Upper lobe of left lung (tissue), 6 donors: ENCODE measurements around the gene AXIN2. TPM values are rescaled to one million over a fixed set of nuclear protein-coding genes. Genes with fewer than 3 reads are reported as not detected.

Source experiments
- ATAC-seq, 2 donors: fragments of 200-7000 bp; cut with Tn5 transposase; one replicate each; pipeline ENCODE4 v1.9.1; 2022; ENCODE audit warnings: mild to moderate bottlenecking in 2 of 2, moderate library complexity in 2 of 2; ENCODE audit not compliant: low FRiP score in 2 of 2
- DNase-seq, 2 donors: peaks; one replicate each; pipeline ENCODE4 v3.0.0-alpha.2; 2019 to 2020
- H3K27ac ChIP-seq, 4 donors: fragments of 200-600 bp; sonication (generic); one replicate each; pipeline ENCODE4 v1.5.1; 2016 to 2019
- H3K27me3 ChIP-seq, 4 donors: fragments of 200-600 bp; sonication (generic); one replicate each; pipeline ENCODE4 v1.5.1; 2017 to 2019
- H3K36me3 ChIP-seq, 4 donors: fragments of 200-600 bp; sonication (generic); one replicate each; pipeline ENCODE4 v1.5.1; 2016 to 2019
- H3K4me1 ChIP-seq, 4 donors: fragments of 200-600 bp; sonication (generic); one replicate each; pipeline ENCODE4 v1.5.1; 2018 to 2019
- H3K4me3 ChIP-seq, 4 donors: fragments of 200-600 bp; sonication (generic); one replicate each; pipeline ENCODE4 v1.5.1; 2017 to 2019; ENCODE audit warnings: mild to moderate bottlenecking in 2 of 4, moderate library complexity in 1 of 4
- H3K9me3 ChIP-seq, 4 donors: fragments of 200-600 bp; sonication (generic); one replicate each; pipeline ENCODE4 v1.5.1; 2018 to 2019
- CTCF ChIP-seq, 6 experiments: fragments of 450-650 bp in 4 of 6; fragments of 200-600 bp in 2 of 6; sonication (generic) in 2 of 6; IDR thresholded peaks; one replicate each; pipeline ENCODE4 v1.5.1; 2016 to 2019; ENCODE audit warnings: antibody characterized with exemption in 6 of 6
- EP300 ChIP-seq, 4 donors: sonication (generic); formaldehyde crosslinking; IDR thresholded peaks; one replicate each; pipeline ENCODE4 v1.5.1; 2017; ENCODE audit warnings: antibody characterized with exemption in 4 of 4, control low read depth in 2 of 4
- POLR2A ChIP-seq, 4 donors: fragments of 450-650 bp; IDR thresholded peaks; one replicate each; pipeline ENCODE4 v1.5.1; 2016 to 2017; ENCODE audit warnings: antibody characterized with exemption in 4 of 4, mild to moderate bottlenecking in 2 of 4
- POLR2AphosphoS5 ChIP-seq, 2 donors: sonication (generic); formaldehyde crosslinking; IDR thresholded peaks; one replicate each; pipeline ENCODE4 v1.5.1; 2017; ENCODE audit warnings: antibody characterized with exemption in 2 of 2
- WGBS, 2 donors: methylation state at CpG; one replicate each; pipeline ENCODE4 v1.1.5; 2017 to 2018; 5-methylcytosine and 5-hydroxymethylcytosine counted together
- total RNA-seq, 6 donors: library from RNA; depleted of rRNA in 4 of 6; stranded (reverse); fragments of >200 nt in 4 of 6; gene quantifications; one replicate each; pipeline versions ENCODE4 v1.1.0 to v1.2.1, GENCODE V29; 2016 to 2021
- donor health status: DM: no; HTN: no; CAD: no; lungs with moderate emphysema.
- donor health status: DM: no; HTN: yes; CAD: no; lungs with severe emphysema.

Gene AXIN2
- total RNA-seq, 6 donors from 2014 or later, result 48.0 to 135 (median 68.9) TPM

DNA sequence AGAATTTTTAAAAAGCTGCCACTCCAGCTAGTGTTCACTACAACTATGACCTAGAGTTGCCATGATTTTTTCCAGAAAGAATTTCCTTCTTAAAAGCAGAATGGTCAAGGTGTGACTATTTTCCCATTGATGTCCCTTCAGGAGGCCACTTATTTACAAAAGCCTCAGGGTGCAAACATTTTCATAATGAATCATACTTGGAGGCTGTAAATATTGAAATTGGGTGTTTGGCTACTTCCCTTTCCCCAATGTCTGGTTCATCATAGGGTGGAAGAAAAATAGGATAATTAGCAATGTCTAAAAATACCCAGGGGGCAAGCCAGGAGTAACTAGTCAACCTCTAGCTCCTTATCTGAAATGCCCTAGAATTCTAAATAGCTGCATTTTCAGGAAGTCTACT lies 18.8 kb downstream of the AXIN2 start:
- no peak for TF ChIP-seq POLR2A (IDR thresholded peaks at IDR 0.05)
- TF ChIP-seq POLR2AphosphoS5 (IDR thresholded peaks at IDR 0.05), result no peak
- TF ChIP-seq CTCF (IDR thresholded peaks at IDR 0.05), result no peak
- TF ChIP-seq EP300 (IDR thresholded peaks at IDR 0.05), result no peak
- H3K27ac ChIP-seq, result peak overlapping the region in 1 of 4 donors; percentile 15
- H3K27me3 ChIP-seq, result no peaks in the 10 kb centered on the region
- ATAC-seq (no peak), DNase-seq (no peak)
- H3K9me3 ChIP-seq, result no peaks in the 10 kb centered on the region
- peaks cover 15 to 53% (median 24%) of the 10 kb centered on the region in 4 donors for H3K36me3 ChIP-seq
- no peak overlapping the region for H3K4me3 ChIP-seq
- peaks cover 35 to 61% (median 46%) of the 10 kb centered on the region in 4 donors for H3K4me1 ChIP-seq

DNA sequence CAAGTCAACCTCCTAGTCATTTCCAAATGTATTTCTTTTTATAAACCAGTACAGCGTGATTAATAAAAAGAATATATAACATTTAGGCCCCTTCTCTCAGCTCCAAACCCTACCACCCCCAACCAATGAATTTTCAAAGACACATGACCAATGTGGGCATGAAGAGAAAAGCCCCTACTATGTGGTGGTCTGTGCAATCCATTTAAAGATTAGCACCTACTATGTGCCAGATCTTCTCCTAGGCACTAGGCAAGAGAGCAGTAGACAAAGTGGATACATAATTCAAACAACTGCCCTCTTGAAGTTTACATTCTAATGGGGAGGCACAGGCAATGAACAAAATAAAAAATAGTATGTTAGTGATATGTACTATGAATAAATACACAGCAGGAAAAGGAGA lies 19.4 kb downstream of the AXIN2 start:
- no peaks in the 10 kb centered on the region for H3K27me3 ChIP-seq
- H3K9me3 ChIP-seq, result no peaks in the 10 kb centered on the region
- H3K27ac ChIP-seq, result no peak overlapping the region
- no peak overlapping the region for H3K4me3 ChIP-seq
- TF ChIP-seq POLR2A (IDR thresholded peaks at IDR 0.05), result no peak
- ATAC-seq (no peak), DNase-seq (no peak)
- 96 to 100% methylated on average over 1 of the region's 1 CpG for WGBS, 2 donors
- H3K36me3 ChIP-seq, result peaks cover 21 to 59% (median 29%) of the 10 kb centered on the region in 4 donors
- peaks cover 30 to 56% (median 42%) of the 10 kb centered on the region in 4 donors for H3K4me1 ChIP-seq

- TF ChIP-seq POLR2A (IDR thresholded peaks at IDR 0.05) (no peak), POLR2AphosphoS5 (IDR thresholded peaks at IDR 0.05) (no peak), CTCF (IDR thresholded peaks at IDR 0.05) (no peak)
- Histone ChIP-seq H3K27ac (no peak overlapping the region), H3K9me3 (no peaks in the 10 kb centered on the region), H3K4me1 (peaks cover 24 to 49% (median 36%) of the 10 kb centered on the region in 4 donors), H3K36me3 (peaks cover 23 to 61% (median 35%) of the 10 kb centered on the region in 4 donors), H3K27me3 (no peaks in the 10 kb centered on the region), H3K4me3 (no peak overlapping the region)
- 85 to 87% methylated on average over 8 of the region's 8 CpGs for WGBS, 2 donors
- no peak for DNase-seq
- no peak for ATAC-seq
These were observed 20.0 kb downstream of the AXIN2 start for GRCh38 chr17:65541453-65541852.

GRCh38 chr17:65539630-65540266 lies 21.7 kb downstream of the AXIN2 start:
- TF ChIP-seq POLR2A (IDR thresholded peaks at IDR 0.05), result no peak
- no peak for TF ChIP-seq EP300 (IDR thresholded peaks at IDR 0.05)
- no peak for TF ChIP-seq POLR2AphosphoS5 (IDR thresholded peaks at IDR 0.05)
- no peak for TF ChIP-seq CTCF (IDR thresholded peaks at IDR 0.05)
- Histone ChIP-seq H3K4me3 (no peak overlapping the region), H3K4me1 (peaks cover 18 to 33% (median 21%) of the 10 kb centered on the region in 4 donors), H3K36me3 (peaks cover 26 to 78% (median 49%) of the 10 kb centered on the region in 4 donors), H3K9me3 (no peaks in the 10 kb centered on the region), H3K27ac (no peak overlapping the region), H3K27me3 (no peaks in the 10 kb centered on the region)
- ATAC-seq, result no peak
- DNase-seq, result no peak
- WGBS, 2 donors, result 90 to 91% methylated on average over 2 of the region's 2 CpGs

DNA sequence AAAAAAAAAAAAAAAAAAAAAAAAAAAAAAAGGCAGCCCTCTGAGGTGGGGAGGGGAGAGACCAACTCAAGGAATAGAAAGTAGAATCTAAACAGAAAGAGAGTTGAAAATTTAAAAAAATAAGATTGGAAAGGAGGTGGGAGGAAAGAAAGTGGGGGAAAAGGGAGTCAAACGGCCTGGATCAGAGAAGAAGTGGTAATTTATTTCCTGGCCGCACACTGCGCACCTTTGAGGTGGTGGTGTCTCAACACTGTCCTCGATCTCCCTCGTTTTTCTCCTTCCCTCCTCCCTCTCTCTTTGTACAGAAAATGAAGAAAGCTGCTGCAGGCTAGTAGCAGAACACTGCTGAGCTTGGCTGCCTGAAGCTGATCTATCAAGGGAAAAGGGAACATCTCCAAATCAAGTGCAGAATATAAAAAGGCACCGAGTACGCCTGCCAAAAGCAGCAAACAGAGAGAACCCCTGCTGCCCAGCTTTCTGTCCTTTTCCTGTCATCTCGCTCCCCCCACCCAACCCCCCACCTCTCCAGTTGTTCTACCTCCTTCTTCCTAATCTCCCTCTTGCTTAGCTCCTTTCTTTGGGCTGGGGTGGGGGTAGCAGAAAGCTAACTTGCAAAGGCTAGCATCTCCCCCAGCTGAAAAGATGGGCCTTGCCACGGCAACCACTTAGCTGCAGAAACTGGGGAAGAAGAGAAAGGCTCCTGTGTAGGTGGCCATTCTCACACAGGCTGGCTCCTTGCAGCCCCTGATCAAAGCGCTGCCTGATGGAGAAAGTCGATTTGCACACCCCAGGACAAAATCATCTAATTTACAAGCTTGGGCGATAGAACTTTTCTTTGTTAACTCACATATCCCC lies 22.5 kb downstream of the AXIN2 start:
- H3K4me1 ChIP-seq, result peaks cover 16 to 30% (median 18%) of the 10 kb centered on the region in 4 donors
- TF ChIP-seq CTCF (IDR thresholded peaks at IDR 0.05) (no peak), POLR2AphosphoS5 (IDR thresholded peaks at IDR 0.05) (no peak), POLR2A (IDR thresholded peaks at IDR 0.05) (no peak), EP300 (IDR thresholded peaks at IDR 0.05) (no peak)
- H3K27me3 ChIP-seq, result no peaks in the 10 kb centered on the region
- WGBS, 2 donors, result 63 to 74% methylated on average over 12 of the region's 12 CpGs
- no peaks in the 10 kb centered on the region for H3K9me3 ChIP-seq
- H3K36me3 ChIP-seq, result peaks cover 26 to 84% (median 56%) of the 10 kb centered on the region in 4 donors
- ATAC-seq (no peak), DNase-seq (no peak)
- no peak overlapping the region for H3K4me3 ChIP-seq
- H3K27ac ChIP-seq, result no peak overlapping the region
